Endothelial cell of umbilical vein (primary cell): ENCODE results near the gene TOM1L1. TPM values are rescaled to one million over a fixed set of nuclear protein-coding genes. Genes with fewer than 3 reads are reported as not detected.

Experiments
- BruUV-seq: library from RNA; stranded (reverse); fragments of 400-500 nt; replicated peaks from 2 replicates; lab custom pipeline; 2021; lab: Mats Ljungman, UMichigan
- CTCF ChIA-PET: fragments of 300-600, 350-600 bp; sonication (Branson Sonifier 250); formaldehyde crosslinking; loops from one replicate; lab custom pipeline; 2021; ENCODE audit warnings: antibody characterized with exemption, inconsistent platforms; lab: Charles Lee
- POLR2A ChIA-PET: fragments of 300-600, 350-600 bp; sonication (Branson Sonifier 250); formaldehyde crosslinking; loops from one replicate; lab custom pipeline; 2021; ENCODE audit warnings: antibody characterized with exemption, inconsistent platforms; lab: Charles Lee
- DNase-seq: peaks from one replicate; pipeline ENCODE4 v3.0.0-alpha.2; 2011; ENCODE audit warnings: low read depth, low spot score
- FAIRE-seq: peaks from 2 replicates; lab custom pipeline; 2011; peaks lifted over from hg19 to GRCh38; lab: Jason Lieb, UNC
- H2AFZ ChIP-seq: 2 replicates; pipeline ENCODE4 v1.6.0; 2012; ENCODE audit warnings: low read depth, low read length, control low read depth, inconsistent platforms
- H3K27ac ChIP-seq: 2 replicates; pipeline ENCODE4 v1.5.1; 2011; ENCODE audit warnings: low read depth, mild to moderate bottlenecking, control low read depth, low read length, moderate library complexity; ENCODE audit not compliant: insufficient read depth
- H3K27me3 ChIP-seq, 2 experiments: 2 replicates each; pipeline versions ENCODE4 v1.6.0 to v1.6.1; 2011; ENCODE audit warnings: low read length in 2 of 2, mixed read lengths in 1 of 2; ENCODE audit not compliant: control insufficient read depth in 2 of 2, insufficient read depth in 2 of 2
- H3K36me3 ChIP-seq, 2 experiments: 2 replicates in 1 of 2; 3 replicates in 1 of 2; pipeline ENCODE4 v1.5.1; 2011; ENCODE audit warnings: low read length in 2 of 2, mild to moderate bottlenecking in 1 of 2, moderate library complexity in 1 of 2; ENCODE audit not compliant: control insufficient read depth in 2 of 2, insufficient read depth in 2 of 2; ENCODE audit errors: extremely low read depth in 1 of 2
- H3K4me1 ChIP-seq: 3 replicates; pipeline ENCODE4 v1.5.1; 2011; ENCODE audit warnings: mild to moderate bottlenecking, low read length; ENCODE audit not compliant: control insufficient read depth, insufficient read depth; ENCODE audit errors: extremely low read depth
- H3K4me2 ChIP-seq: 2 replicates; pipeline ENCODE4 v1.6.1; 2011; ENCODE audit warnings: low read length, control low read depth, mixed read lengths; ENCODE audit not compliant: insufficient read depth
- H3K4me3 ChIP-seq, 3 experiments: fragments of 200-600 bp in 1 of 3; sonication (generic), shearing (Covaris generic) in 1 of 3; replicated peaks in 1 of 3; 2 replicates each; pipeline ENCODE4 v1.5.1; 2011 to 2016; ENCODE audit warnings: control low read depth in 3 of 3, low read length in 3 of 3, mild to moderate bottlenecking in 2 of 3, inconsistent platforms in 1 of 3, low read depth in 1 of 3, moderate library complexity in 1 of 3; ENCODE audit not compliant: insufficient read depth in 1 of 3
- H3K79me2 ChIP-seq: 2 replicates; pipeline ENCODE4 v1.6.0; 2012; ENCODE audit warnings: low read length, inconsistent platforms; ENCODE audit not compliant: control insufficient read depth, insufficient read depth
- H3K9ac ChIP-seq: replicated peaks from 2 replicates; pipeline ENCODE3; 2011; ENCODE audit warnings: low read length, control low read depth; ENCODE audit not compliant: insufficient read depth; ENCODE audit errors: extremely low read depth
- H3K9me1 ChIP-seq: replicated peaks from 3 replicates; pipeline ENCODE4 v1.6.0; 2011; ENCODE audit warnings: mild to moderate bottlenecking, low read length; ENCODE audit not compliant: control insufficient read depth, insufficient read depth; ENCODE audit errors: extremely low read depth
- H3K9me3 ChIP-seq: replicated peaks from 2 replicates; pipeline ENCODE4 v1.5.1; 2012; ENCODE audit warnings: low read length, inconsistent platforms; ENCODE audit not compliant: control insufficient read depth, insufficient read depth
- H4K20me1 ChIP-seq: replicated peaks from 2 replicates; pipeline ENCODE3; 2011; ENCODE audit warnings: mild to moderate bottlenecking, low read length; ENCODE audit not compliant: control insufficient read depth, insufficient read depth; ENCODE audit errors: extremely low read depth
- CTCF ChIP-seq, 2 donors: IDR thresholded peaks; 1 replicate in 1 of 2; 2 replicates in 1 of 2; pipeline ENCODE4 v1.5.1; 2011; ENCODE audit warnings: low read length in 2 of 2, mild to moderate bottlenecking in 2 of 2, moderate library complexity in 2 of 2, control low read depth in 1 of 2, inconsistent platforms in 1 of 2, low read depth in 1 of 2; ENCODE audit not compliant: insufficient read depth in 1 of 2; ENCODE audit errors: extremely low read depth in 1 of 2
- EZH2 ChIP-seq: IDR thresholded peaks from 2 replicates; pipeline ENCODE4 v1.6.1; 2012; ENCODE audit warnings: borderline replicate concordance, low read depth, mild to moderate bottlenecking, moderate library complexity, low read length, inconsistent platforms; ENCODE audit not compliant: severe bottlenecking
- FOS ChIP-seq: IDR thresholded peaks from 2 replicates; pipeline ENCODE4 v1.6.1; 2011; ENCODE audit warnings: mild to moderate bottlenecking, low read length, moderate library complexity, borderline replicate concordance; ENCODE audit not compliant: insufficient read depth
- GATA2 ChIP-seq: IDR thresholded peaks from 2 replicates; pipeline ENCODE4 v1.7.0; 2011; ENCODE audit warnings: low read depth, mild to moderate bottlenecking, moderate library complexity, mixed read lengths, low read length; ENCODE audit not compliant: insufficient read length, insufficient read depth
- JUN ChIP-seq: IDR thresholded peaks from 2 replicates; pipeline ENCODE4 v1.6.1; 2011; ENCODE audit warnings: borderline replicate concordance, low read depth; ENCODE audit not compliant: insufficient read length, insufficient read depth
- MAX ChIP-seq: IDR thresholded peaks from 2 replicates; pipeline ENCODE4 v1.6.1; 2011; ENCODE audit not compliant: insufficient read depth, insufficient read length
- MYC ChIP-seq: IDR thresholded peaks from one replicate; pipeline ENCODE4 v1.6.1; 2011; ENCODE audit warnings: mild to moderate bottlenecking, low read depth, low read length
- POLR2A ChIP-seq: IDR thresholded peaks from 2 replicates; pipeline ENCODE4 v1.6.1; 2012; ENCODE audit warnings: low read depth, mild to moderate bottlenecking, control low read depth, low read length
- POLR2AphosphoS5 ChIP-seq: IDR thresholded peaks from 2 replicates; pipeline ENCODE4 v1.6.1; 2012; ENCODE audit warnings: low read depth, mild to moderate bottlenecking, control low read depth, low read length, moderate library complexity; ENCODE audit not compliant: insufficient read depth
- dilution Hi-C: fragments of 300-500 bp; cut with MboI; formaldehyde crosslinking; loops from one replicate; pipeline ENCODE4 v1.15.0; 2019; ENCODE audit warnings: low sequenced_read_pairs; ENCODE audit not compliant: extremely low pct_ligation_motif_present
- intact Hi-C: fragments of 100-400 bp; cut with micrococcal nuclease; formaldehyde crosslinking; loops from one replicate; pipeline ENCODE4 v1.10.0; 2022
- polyA plus RNA-seq, 4 experiments: library from polyadenylated mRNA; depleted of rRNA in 3 of 4; stranded (reverse) in 3 of 4; unstranded in 1 of 4; fragments of >200 nt; gene quantifications; 2 replicates each; pipeline versions ENCODE4 v1.2.1 to v1.2.3, GENCODE V29; 2011 to 2012; ENCODE audit warnings: missing spikeins in 1 of 4
- total RNA-seq: library from RNA; stranded (reverse); gene quantifications from 2 replicates; pipeline ENCODE4 v1.2.3, GENCODE V29; 2021

TOM1L1 gene
- total and polyA plus RNA-seq, 2 donors (not counting 3 experiments of a cell fraction or from before 2014, with no cell fraction given) = 0.44 to 0.60 TPM

GRCh38 chr17:54888254-54888653, 12.4 kb upstream of the TOM1L1 start:
- Histone ChIP-seq H3K36me3 (no peaks in the 10 kb centered on the region), H3K9ac (no peak overlapping the region), H3K9me3 (no peaks in the 10 kb centered on the region), H3K4me1 (no peaks in the 10 kb centered on the region), H3K4me2 (no peak overlapping the region), H3K9me1 (no peaks in the 10 kb centered on the region), H3K27ac (no peak overlapping the region), H2AFZ (no peak overlapping the region), H3K27me3 (no peaks in the 10 kb centered on the region), H3K79me2 (no peaks in the 10 kb centered on the region), H3K4me3 (no peak overlapping the region), H4K20me1 (no peaks in the 10 kb centered on the region)
- ChIA-PET CTCF (no interaction called here), POLR2A (no interaction called here)
- TF ChIP-seq CTCF (IDR thresholded peaks at IDR 0.05; ENCODE audit: extremely low read depth in 1 of 2, insufficient read depth in 1 of 2, low read depth in 1 of 2, low read length in 2 of 2) (no peak), GATA2 (no peak), MAX (no peak), JUN (no peak), POLR2A (no peak), POLR2AphosphoS5 (no peak), EZH2 (no peak), FOS (no peak), MYC (no peak)
- FAIRE-seq (no peak), DNase-seq (no peak)
- BruUV-seq = no TSS peak
- intact Hi-C loops = no loop called here
- dilution Hi-C loops = no loop called here
